ENCODE data around the gene PGC.

PGC gene

DNA sequence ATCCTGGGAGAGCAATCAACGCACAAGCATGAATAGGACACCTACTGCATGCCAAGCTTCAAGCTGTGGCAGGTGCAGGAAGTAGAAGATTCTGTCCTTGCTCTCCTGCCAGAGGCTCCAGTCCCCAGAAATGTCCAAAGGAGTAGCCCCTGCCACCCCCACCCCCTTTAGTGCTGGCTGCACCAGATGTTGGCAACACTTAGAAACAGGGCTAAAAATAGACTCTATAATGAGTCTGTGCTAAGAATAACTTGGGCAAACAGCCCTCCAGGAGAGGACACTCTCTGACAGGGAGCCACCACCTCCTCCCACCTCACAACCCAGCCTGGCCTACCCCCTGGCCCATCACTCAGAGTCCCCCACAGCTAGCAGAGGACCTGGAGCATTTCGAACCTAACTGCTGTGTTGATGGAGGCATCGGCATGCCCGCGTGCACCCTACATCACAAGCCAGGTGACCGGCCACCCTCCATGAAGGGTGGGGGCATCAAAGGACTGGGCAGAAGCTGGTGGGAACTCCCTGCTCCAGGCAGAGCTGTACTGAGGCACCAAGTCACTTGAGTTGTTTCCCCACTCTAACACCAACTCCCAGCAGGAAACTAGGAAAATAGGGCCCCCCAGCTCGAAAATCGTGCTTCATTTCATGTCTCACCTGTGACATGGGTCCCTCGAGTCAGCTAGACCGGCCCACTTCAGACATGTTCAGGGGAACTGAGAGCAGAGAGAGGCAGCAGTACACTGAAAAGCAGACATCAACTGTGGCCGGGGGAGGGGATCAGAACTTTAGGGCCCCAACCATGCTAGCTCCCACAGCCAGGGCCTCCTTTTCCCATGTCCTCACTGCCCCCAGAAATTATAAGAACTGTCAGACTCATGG lies 30.4 kb downstream of the PGC start:
- no peak overlapping the region for H3K4me3 Mint-ChIP-seq
- H3K4me1 Mint-ChIP-seq (ENCODE audit: low read depth in 2 of 2): peaks cover 34 to 38% of the 10 kb centered on the region in 2 donors
- DNase-seq (no peak), ATAC-seq (replicated peaks) (no peak)
- H3K36me3 Mint-ChIP-seq (ENCODE audit: insufficient read depth): peaks cover 11% of the 10 kb centered on the region
- H3K9me3 Mint-ChIP-seq: no peaks in the 10 kb centered on the region
- H3K27me3 Mint-ChIP-seq: no peaks in the 10 kb centered on the region
- H3K27ac Mint-ChIP-seq: peak overlapping the region; percentile 33 to 69

DNA sequence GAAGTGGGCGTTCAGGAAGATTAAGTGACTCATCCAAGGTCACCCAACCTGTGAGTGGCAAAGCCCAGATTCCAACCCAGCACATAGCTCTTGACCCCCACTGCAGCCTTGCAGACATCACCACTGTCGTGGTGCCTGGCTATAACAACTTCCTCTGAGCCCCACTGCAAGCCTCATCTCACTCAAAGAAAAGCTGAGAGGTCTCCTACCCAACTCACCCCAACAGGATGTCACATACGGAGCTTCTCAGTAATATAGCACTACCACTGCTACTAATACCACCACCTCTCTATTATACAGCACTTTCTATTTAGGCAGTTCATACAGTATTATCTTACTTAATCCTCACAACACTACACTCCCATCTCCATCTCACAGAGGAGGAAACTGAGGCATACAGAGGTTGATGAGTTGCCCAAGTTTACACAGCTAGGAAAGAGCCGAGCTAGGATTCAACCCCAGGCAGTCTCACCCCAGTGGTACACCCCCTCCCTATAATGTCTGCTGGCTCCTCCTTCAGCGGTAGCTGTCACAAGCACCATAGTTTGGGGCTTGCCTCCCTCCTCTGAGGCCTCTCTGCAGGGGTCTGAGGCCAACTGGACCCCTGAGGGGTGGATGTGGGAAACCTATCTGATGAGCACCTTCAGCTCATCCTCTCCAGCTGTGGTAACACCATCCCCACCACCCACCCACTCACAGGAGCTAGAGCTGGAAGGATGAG lies 31.2 kb downstream of the PGC start:
- peak; percentile 46 for ATAC-seq (replicated peaks)
- DNase-seq: no peak
- H3K36me3 Mint-ChIP-seq (ENCODE audit: insufficient read depth): peaks cover 9% of the 10 kb centered on the region
- H3K4me3 Mint-ChIP-seq: peak overlapping the region in 1 of 2 donors; percentile 0
- no peaks in the 10 kb centered on the region for H3K27me3 Mint-ChIP-seq
- H3K9me3 Mint-ChIP-seq: no peaks in the 10 kb centered on the region
- peaks cover 32% of the 10 kb centered on the region in 2 donors for H3K4me1 Mint-ChIP-seq (ENCODE audit: low read depth in 2 of 2)
- H3K27ac Mint-ChIP-seq: peak overlapping the region; percentile 66 to 69

DNA sequence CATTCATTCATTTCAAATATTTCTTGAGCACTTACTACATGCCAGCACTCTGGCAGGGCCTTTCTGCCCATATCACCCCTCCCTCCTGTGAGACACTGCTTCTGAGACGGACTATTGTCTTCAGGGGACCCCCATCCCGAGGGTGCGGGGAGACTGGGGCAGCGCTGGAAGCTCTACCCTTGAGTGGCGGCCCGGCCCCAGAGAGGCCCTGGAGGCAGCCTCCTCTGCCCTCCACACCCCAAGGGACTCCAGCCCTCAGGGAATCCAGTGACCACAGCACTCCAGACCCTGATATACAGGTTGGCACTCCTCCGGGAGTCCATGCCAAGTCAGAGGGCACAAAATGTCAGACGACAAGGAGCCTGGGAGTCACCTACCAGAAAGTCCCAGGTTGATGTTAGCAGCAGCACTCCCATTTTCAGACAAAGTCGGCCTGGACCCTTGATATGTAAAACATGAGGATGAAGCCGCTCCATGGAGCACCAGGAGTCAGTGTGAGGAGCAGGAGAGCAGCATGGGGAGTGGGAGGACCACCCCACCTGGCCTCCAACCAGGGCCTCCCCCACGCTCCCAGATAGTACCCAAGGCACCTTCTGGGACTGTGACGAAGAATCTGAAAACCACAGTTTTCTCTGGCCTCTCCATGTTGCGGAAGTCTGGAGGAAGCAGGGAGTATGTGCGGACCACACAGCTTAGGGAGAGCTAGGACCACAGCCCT lies 32.5 kb downstream of the PGC start:
- Mint-ChIP-seq H3K27me3 (no peaks in the 10 kb centered on the region), H3K27ac (peak overlapping the region in 1 of 2 donors; percentile 39), H3K4me1 (ENCODE audit: low read depth in 2 of 2) (peaks cover 35 to 39% of the 10 kb centered on the region in 2 donors), H3K9me3 (no peaks in the 10 kb centered on the region), H3K4me3 (no peak overlapping the region), H3K36me3 (ENCODE audit: insufficient read depth) (peaks cover 7% of the 10 kb centered on the region)
- ATAC-seq (replicated peaks) (no peak), DNase-seq (no peak)

DNA sequence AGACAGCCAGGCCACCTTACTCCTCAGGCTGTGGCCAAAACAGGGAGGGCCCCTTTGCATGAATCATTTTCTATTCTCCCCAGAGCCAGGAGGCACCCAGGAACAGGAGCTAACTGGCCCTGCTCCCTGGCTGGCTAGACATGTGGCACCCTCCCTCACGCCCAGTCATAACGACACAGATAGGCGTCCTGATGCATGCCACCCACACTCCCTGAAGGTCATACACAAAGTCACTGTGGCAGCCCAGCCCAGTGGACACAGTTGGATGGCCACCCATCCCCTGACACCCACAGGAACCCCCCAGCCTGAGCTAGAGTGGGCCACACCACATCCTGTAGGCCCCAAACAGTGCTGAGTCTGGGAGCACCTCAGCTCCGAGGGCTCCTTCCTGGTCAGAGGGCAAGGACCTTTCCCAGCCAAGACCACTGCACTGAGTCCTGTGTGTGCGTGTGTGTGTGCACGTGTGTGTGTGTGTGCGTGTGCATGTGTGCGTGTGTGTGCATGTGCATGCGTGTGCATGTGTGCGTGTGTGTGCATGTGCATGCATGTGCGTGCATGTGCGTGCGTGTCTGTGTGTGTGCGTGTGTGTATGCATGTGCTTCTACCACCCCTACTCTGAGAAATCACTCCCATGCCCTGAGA lies 33.4 kb downstream of the PGC start:
- H3K9me3 Mint-ChIP-seq: no peaks in the 10 kb centered on the region
- DNase-seq (no peak), ATAC-seq (replicated peaks) (no peak)
- no peak overlapping the region for H3K4me3 Mint-ChIP-seq
- H3K27ac Mint-ChIP-seq: peak overlapping the region in 1 of 2 donors; percentile 39
- H3K36me3 Mint-ChIP-seq (ENCODE audit: insufficient read depth): peaks cover 4% of the 10 kb centered on the region
- no peaks in the 10 kb centered on the region for H3K27me3 Mint-ChIP-seq
- peaks cover 32 to 37% of the 10 kb centered on the region in 2 donors for H3K4me1 Mint-ChIP-seq (ENCODE audit: low read depth in 2 of 2)

DNA sequence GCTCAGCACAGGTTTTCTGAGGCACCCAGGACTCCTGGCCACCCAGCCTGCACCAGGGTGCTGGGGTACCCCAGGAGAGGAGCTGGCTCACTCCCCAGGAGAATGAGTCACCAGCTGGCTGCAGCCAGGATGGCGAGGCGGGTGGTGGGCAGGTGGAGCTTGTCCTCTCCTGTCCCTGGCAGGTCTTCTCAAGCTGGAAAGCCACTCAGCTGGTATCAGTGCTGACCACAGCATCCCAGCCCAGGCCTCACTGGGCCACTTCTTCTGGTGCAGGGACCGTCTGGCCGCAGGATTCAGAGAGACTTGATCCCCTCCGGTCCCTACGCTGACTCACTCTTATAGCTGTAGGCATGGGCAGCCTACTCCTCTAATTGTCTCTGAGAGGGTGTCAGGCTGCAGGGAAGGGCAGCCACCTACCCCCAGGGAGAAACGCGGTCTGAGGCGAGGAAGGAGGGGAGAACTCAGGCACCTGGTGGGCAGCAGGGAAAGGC lies 34.0 kb downstream of the PGC start:
- ATAC-seq (replicated peaks) (no peak), DNase-seq (no peak)
- peaks cover 4% of the 10 kb centered on the region for H3K36me3 Mint-ChIP-seq (ENCODE audit: insufficient read depth)
- H3K4me1 Mint-ChIP-seq (ENCODE audit: low read depth in 2 of 2): peaks cover 36 to 42% of the 10 kb centered on the region in 2 donors
- H3K27ac Mint-ChIP-seq: peak overlapping the region in 1 of 2 donors; percentile 87
- no peak overlapping the region for H3K4me3 Mint-ChIP-seq
- H3K9me3 Mint-ChIP-seq: no peaks in the 10 kb centered on the region
- H3K27me3 Mint-ChIP-seq: no peaks in the 10 kb centered on the region

DNA sequence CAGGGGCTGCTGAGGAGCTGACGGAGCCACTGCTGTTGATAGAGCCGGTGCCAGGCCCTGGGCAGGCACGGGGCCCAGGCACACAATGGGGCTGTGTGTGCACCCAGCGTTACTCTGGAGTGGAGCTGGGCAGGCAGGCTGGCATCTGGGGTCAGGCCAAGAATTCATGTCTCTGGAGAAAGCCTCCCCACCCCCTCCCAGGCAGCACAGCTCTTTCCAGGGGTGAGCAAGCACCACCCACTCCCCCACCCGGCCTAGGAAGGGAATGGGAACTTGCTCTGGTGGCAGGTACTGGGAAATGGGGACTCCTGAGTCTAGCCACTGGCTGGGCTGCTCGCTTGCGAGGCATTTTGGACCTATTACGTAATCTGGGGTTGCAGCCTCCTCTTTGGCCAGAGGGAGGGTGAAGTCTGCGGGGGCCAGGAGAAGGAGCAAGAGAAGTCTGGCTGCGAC lies 34.5 kb downstream of the PGC start:
- H3K9me3 Mint-ChIP-seq: no peaks in the 10 kb centered on the region
- H3K4me3 Mint-ChIP-seq: no peak overlapping the region
- H3K4me1 Mint-ChIP-seq (ENCODE audit: low read depth in 2 of 2): peaks cover 41 to 47% of the 10 kb centered on the region in 2 donors
- DNase-seq (no peak), ATAC-seq (replicated peaks) (no peak)
- H3K27me3 Mint-ChIP-seq: no peaks in the 10 kb centered on the region
- H3K36me3 Mint-ChIP-seq (ENCODE audit: insufficient read depth): peaks cover 4% of the 10 kb centered on the region
- peak overlapping the region in 1 of 2 donors; percentile 87 for H3K27ac Mint-ChIP-seq

DNA sequence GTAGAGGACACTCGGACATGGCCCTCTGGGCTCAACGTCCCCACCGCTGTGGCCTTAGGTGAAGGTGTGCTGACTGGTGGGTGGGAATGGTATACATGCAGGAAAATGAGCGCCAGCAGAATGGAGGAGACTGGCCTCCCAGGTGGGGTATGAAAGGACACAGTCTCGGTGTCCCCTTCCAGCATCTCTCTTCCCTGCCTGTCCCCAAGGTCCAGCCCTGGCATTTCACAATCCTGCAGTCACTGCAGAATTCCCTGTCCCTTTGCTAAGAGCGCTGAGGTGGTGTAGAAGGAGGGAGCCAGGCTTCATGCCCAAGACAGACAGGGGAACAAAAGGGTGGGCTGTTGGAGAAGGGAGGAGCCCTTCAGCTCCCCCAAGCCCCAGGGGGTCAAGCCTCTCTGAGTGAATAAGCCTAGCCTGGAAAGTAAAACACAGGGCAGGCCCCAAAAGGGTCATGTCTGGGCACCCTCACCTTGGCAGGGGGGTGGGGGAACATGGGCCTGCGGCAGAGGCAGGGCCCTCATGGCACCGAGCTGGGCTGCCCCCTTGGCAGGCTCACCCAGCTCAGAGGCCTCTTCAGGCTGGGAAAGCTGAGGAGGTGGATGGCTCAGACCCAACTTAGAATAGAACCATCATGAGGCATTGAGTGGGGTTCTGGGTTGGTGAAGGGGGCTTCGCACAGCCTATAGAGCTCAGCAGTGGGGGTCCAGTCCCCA lies 35.7 kb downstream of the PGC start:
- H3K4me1 Mint-ChIP-seq (ENCODE audit: low read depth in 2 of 2): peaks cover 41 to 46% of the 10 kb centered on the region in 2 donors
- H3K9me3 Mint-ChIP-seq: no peaks in the 10 kb centered on the region
- H3K27me3 Mint-ChIP-seq: no peaks in the 10 kb centered on the region

DNA sequence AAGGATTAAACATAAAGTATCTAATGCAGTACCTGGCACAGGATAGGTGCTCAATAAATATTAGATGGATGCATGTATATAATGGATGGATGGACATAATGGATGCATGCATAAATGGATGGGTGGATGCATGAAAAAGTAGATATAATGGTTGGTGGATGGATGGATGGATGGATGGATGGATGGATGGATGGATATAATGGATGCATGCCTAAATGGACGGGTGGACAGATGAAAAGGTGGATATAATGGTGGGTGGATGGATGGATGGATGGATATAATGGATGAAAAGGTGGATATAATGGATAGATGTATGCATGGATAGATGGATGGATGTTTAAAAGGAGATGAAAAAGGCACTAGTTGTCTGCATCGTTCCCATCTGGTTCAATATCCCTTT lies 37.8 kb downstream of the PGC start:
- peaks cover 48 to 51% of the 10 kb centered on the region in 2 donors for H3K4me1 Mint-ChIP-seq (ENCODE audit: low read depth in 2 of 2)
- no peaks in the 10 kb centered on the region for H3K27me3 Mint-ChIP-seq
- H3K4me3 Mint-ChIP-seq: no peak overlapping the region
- H3K36me3 Mint-ChIP-seq (ENCODE audit: insufficient read depth): peaks cover 14% of the 10 kb centered on the region
- H3K9me3 Mint-ChIP-seq: no peaks in the 10 kb centered on the region
- H3K27ac Mint-ChIP-seq: peak overlapping the region in 1 of 2 donors; percentile 92
- DNase-seq: no peak
- no peak for ATAC-seq (replicated peaks)

More for the DNA sequence above, 35.7 kb downstream of the PGC start:
- Mint-ChIP-seq H3K4me3 (no peak overlapping the region), H3K36me3 (ENCODE audit: insufficient read depth) (peaks cover 7% of the 10 kb centered on the region), H3K27ac (no peak overlapping the region)
- ATAC-seq (replicated peaks) (no peak), DNase-seq (no peak)

DNA sequence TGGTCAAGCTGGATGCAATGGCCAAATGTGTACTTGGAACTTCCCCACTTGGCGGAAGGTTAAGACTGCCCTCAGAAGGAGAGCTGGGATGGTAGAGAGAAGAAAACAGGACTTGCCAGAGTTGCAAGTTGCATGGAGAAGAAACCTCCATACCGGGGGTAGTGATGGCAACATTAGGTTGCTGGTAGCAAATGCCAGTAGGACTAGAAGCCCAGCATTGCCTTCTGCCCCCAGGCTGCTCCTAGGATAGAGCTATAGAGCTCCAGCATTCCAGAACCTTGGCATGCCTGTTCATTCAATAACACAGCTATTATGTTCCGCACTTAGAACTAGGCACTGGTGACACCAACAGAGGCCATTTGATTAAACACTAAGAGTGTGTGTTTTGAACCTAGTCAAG lies 38.3 kb downstream of the PGC start:
- H3K27ac Mint-ChIP-seq: peak overlapping the region; percentile 1 to 92
- no peaks in the 10 kb centered on the region for H3K27me3 Mint-ChIP-seq
- H3K36me3 Mint-ChIP-seq (ENCODE audit: insufficient read depth): peaks cover 14% of the 10 kb centered on the region
- no peaks in the 10 kb centered on the region for H3K9me3 Mint-ChIP-seq
- peaks cover 44 to 51% of the 10 kb centered on the region in 2 donors for H3K4me1 Mint-ChIP-seq (ENCODE audit: low read depth in 2 of 2)
- DNase-seq (no peak), ATAC-seq (replicated peaks) (no peak)
- H3K4me3 Mint-ChIP-seq: peak overlapping the region; percentile 1 to 56

DNA sequence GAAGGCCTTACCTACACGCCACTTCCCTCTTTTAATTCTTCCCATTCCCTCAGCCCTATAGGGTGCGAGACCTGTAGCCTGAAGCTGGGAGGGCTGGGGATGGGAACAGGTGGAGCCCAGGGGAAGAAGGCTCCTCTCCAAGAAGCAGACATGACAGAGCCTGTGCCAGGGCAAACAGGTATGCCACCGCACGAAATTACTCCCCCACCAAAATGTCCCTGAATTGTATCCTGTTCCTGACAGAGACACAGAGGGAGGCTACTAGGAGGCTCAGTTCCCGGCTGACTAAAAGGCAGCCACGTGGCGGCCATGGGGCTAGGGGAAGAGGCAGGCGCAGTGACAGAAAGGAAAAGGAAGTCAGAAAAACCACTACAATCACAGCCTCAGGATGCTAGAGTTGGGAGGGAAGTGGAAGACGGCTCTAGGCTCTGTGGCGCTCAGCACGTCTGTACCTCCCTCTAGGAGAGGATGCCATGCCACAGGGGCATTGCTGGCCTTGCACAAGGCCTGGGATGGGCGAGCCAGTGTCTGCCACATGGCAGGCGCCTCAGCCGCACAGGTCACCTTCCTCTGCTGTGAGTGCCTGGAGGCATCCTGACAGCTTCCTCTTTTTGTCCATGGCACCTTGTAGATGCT lies 39.5 kb downstream of the PGC start:
- Mint-ChIP-seq H3K27me3 (no peaks in the 10 kb centered on the region), H3K9me3 (no peaks in the 10 kb centered on the region), H3K27ac (peak overlapping the region; percentile 92), H3K4me1 (ENCODE audit: low read depth in 2 of 2) (peaks cover 45% of the 10 kb centered on the region in 2 donors), H3K4me3 (peak overlapping the region; percentile 55 to 60), H3K36me3 (ENCODE audit: insufficient read depth) (peaks cover 12% of the 10 kb centered on the region)
- DNase-seq (peak; percentile 18 to 26 (median 24)), ATAC-seq (replicated peaks) (peak; percentile 66)

DNA sequence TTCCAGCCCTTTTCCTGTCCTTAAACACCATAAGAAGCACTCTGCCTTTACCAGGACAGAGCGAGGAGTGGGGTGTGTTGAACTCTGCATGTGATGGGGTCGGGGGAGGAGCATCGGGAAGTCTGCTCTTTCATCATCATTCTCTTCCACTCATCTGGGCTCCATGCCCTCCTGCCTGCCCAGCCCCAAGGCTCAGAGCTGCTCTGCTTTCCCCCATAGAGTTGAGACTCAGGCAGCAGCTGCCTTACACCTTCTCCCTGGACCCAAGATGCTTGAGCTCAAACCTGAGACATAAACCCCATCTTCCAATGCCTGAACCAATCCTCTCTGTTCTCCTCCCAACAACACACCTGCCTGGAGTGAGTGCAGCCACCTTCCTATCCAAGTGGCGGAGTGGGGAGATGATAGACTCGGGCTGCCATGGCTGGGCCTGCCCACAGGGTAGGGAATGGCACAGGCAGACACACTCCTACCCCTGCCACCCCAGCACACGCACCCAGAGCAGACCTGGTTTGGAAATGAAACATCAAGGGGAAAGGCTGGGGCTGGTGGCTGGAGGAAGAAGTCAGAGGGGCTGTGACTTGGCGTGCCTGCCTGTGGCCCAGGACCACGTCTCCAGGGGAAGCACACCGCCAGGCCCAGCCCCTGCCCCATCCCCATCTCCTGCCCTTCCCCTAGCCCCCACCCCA lies 40.2 kb downstream of the PGC start:
- H3K27me3 Mint-ChIP-seq: no peaks in the 10 kb centered on the region
- peak overlapping the region; percentile 92 for H3K27ac Mint-ChIP-seq
- no peak for DNase-seq
- no peaks in the 10 kb centered on the region for H3K9me3 Mint-ChIP-seq
- H3K4me3 Mint-ChIP-seq: peak overlapping the region; percentile 55 to 60
- no peak for ATAC-seq (replicated peaks)
- H3K36me3 Mint-ChIP-seq (ENCODE audit: insufficient read depth): peaks cover 10% of the 10 kb centered on the region
- H3K4me1 Mint-ChIP-seq (ENCODE audit: low read depth in 2 of 2): peaks cover 45% of the 10 kb centered on the region in 2 donors

Measured in effector memory CD8-positive, alpha-beta T cell (primary cell).